Fibroblast of pulmonary artery (primary cell): ENCODE measurements around the gene FADS3.

Experiments used
- DNase-seq: peaks from one replicate; pipeline ENCODE4 v3.0.0-alpha.2; 2010; ENCODE audit warnings: low read depth
- H3K4me3 ChIP-seq: replicated peaks from 2 replicates; pipeline ENCODE4 v1.5.1; 2011; ENCODE audit warnings: low read depth, mild to moderate bottlenecking, control low read depth, low read length, moderate library complexity
- CTCF ChIP-seq: IDR thresholded peaks from 2 replicates; pipeline ENCODE4 v1.5.1; 2011; ENCODE audit warnings: mild to moderate bottlenecking, control low read depth, low read length, inconsistent platforms; ENCODE audit errors: missing control alignments

Gene FADS3

DNA sequence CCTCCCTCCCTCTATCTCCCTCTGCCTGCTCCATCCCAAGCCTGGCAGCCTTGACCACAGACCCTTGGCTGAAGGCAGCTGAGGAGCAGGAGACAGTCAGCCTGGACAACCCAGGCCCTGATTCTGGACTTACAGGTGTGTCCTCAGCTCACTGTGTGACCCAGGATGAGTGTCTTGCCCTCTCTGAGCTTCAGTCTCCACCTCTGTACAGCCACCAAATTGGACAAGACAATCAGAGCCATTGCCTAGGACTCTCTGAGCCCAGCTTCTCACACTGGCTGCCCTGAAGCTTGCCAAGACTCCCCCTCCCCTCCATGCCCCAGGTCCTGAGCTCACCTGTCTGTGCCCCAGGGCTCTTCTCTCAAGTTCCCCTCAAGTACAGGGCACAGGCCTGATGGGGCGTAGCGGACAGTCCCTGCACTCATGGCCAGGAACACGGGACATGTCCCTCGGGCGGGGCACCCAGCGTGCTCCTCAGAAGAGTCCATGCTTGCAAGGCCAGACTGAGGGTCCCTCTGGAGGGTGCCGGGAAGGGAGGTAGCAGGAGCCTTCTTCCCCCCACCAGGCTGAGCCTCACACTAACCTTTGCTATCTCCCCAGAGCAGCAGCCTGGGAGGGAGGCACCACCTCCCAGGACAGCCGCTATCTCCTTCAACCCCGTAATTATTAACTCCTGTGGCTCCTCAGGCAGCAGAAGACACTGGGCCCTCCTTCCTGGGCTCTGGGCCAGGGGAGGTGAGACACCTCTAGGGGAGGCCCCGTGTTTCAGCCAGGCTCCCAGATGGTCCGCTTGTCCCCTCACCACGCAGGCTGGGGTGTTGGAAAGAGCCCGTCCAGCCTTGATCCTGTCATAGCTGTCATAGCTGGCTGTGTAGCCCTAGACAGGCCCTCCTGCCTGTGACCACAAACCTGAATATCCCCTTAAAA, 28.6 kb upstream of the FADS3 start:
- DNase-seq = no peak
- TF ChIP-seq CTCF = no peak
- no peak overlapping the region for H3K4me3 ChIP-seq

DNA sequence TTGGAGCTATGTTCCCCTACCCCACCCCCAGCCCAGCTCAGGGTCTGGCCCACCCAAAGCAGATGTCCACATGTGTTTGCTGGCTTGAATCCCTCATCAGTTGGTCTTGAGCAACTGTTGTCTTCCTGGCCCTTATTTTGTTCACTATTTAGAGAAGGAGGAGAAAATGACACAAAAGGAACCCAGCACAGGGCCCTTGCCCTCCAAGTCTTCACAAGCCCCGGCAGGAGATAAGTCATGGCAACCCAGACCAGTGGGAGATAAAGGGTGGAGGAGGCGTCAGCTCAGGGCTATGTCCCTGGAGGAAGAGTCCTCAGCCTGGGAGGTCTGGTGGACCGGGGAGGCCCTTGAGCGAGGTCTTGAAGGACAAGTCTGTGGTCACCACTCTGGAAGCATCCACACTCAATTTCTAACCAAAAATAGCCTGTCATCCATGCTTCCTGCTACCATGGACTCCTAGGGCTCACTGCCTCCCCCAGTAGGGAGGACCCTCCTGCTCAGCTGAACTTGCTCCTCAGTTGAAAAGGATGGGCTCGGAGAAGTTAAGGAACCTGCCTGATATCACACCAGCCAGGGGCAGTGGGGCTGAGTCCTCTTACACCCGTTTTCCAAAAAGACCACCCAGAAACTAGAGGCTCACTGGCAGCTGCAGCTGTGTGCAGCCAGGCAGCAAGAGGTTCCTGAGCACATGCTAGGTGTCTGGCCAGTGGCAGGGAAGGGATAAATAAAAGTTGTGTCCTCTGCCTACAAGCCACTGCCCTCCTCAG, 27.8 kb upstream of the FADS3 start:
- no peak for TF ChIP-seq CTCF
- no peak overlapping the region for H3K4me3 ChIP-seq
- peak; percentile 42 for DNase-seq

DNA sequence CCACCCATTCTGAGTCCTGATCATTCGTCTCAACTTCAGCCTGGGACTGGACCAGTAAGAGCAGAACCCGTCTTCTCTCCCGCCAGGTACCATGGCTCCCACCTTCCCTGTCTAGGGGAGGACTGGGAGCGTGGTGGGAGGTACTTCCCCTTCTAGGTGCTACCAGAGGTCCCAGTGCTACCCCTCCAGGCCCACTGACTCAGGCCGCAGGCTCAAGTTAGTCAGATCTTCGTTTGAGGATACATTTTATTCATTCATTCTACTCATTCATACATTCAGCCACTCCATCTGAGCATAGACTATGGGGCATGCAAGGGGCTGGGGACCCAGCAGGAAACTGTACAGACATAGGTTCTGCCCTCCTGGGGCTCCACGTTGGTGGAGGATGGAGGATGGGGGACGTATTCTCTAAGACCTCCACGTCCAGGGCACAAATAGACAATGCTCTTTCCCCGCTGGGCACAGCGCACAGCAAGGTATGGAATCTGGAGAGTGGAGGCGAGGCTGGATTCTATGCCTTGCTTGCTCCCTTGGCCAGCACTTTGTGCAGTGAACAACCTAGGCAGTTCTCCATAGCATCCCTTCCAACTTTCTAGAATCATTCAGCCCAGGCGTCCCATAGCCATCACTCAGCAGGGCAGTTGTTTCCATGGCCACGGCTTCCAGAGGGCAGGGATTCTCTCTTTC, 27.0 kb upstream of the FADS3 start:
- DNase-seq = no peak
- no peak for TF ChIP-seq CTCF
- H3K4me3 ChIP-seq = no peak overlapping the region

DNA sequence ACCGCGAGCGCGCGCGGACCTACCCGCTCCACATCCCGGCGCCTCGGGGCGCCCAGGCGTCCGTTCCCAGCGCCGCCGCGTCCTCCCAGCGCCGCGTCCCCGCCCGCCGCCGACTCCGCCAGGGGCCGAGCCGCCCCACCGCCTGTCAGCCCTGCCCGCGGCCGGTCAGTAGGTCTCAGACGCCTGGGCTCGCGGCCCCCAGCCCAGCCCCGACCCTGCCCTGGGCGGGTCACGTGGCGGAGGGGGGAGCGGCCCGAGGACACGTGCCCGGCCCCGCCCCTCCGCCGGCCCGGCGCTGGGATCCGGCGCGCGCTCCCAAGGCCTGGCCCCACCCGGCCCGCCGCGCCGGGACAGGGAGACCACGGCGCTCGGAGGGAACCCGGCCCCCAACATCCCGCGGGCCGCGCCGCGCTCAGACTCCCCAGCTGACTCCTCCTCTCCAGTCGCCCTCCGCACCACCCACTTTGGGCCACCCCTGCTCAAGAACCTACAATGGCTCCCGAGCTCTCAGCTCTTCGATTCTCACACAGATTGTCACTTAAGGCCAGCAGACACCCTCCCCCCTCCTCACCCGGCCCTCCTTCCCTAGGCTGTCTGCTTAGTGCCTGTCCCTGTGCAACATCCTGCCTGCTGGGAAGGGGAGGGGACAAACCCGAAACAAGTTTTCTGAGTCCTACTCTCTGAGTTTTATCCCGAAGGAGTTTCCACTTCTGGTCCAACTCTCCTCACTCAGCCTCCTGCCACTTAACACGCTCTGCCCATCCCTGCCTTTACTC, 26.2 kb upstream of the FADS3 start, which contains the start of gene RAB3IL1:
Gene RAB3IL1 (minus strand): TSS at position 233 of the 776 bp plus-strand sequence. CDS start 199 bp downstream, at position 34.
- no peak for TF ChIP-seq CTCF
- H3K4me3 ChIP-seq = peak within 1 kb of the TSS; percentile 64
- DNase-seq = peak; percentile 53

- no peak for TF ChIP-seq CTCF
These were observed 25.5 kb upstream of the FADS3 start for GRCh38 chr11:61916737-61917333.

More at GRCh38 chr11:61916737-61917333, 25.5 kb upstream of the FADS3 start:
- no peak for DNase-seq
- H3K4me3 ChIP-seq = peak overlapping the region; percentile 64
